Mucosa of rectum (tissue), 2 donors: ENCODE results near the gene GRIK3.

Experiments
- H3K27ac ChIP-seq, 2 donors: one replicate each; pipeline ENCODE4 v1.7.0; 2013; ENCODE audit warnings: inconsistent platforms in 2 of 2, low read depth in 2 of 2, low read length in 2 of 2
- H3K27me3 ChIP-seq, 2 donors: one replicate each; pipeline ENCODE4 v1.7.0; 2013; ENCODE audit warnings: low read length in 2 of 2; ENCODE audit not compliant: control insufficient read depth in 2 of 2, insufficient read depth in 2 of 2
- H3K36me3 ChIP-seq, 2 donors: one replicate each; pipeline ENCODE4 v1.7.0; 2013; ENCODE audit warnings: low read length in 2 of 2; ENCODE audit not compliant: control insufficient read depth in 2 of 2, insufficient read depth in 2 of 2
- H3K4me1 ChIP-seq, 2 donors: one replicate each; pipeline ENCODE4 v1.7.0; 2013; ENCODE audit warnings: low read length in 2 of 2, mild to moderate bottlenecking in 1 of 2; ENCODE audit not compliant: control insufficient read depth in 2 of 2, insufficient read depth in 2 of 2
- H3K4me3 ChIP-seq, 2 donors: one replicate each; pipeline ENCODE4 v1.7.0; 2013; ENCODE audit warnings: low read length in 2 of 2
- H3K9ac ChIP-seq, 2 donors: one replicate each; pipeline ENCODE4 v1.7.0; 2013; ENCODE audit warnings: low read length in 2 of 2, low read depth in 1 of 2, mild to moderate bottlenecking in 1 of 2
- H3K9me3 ChIP-seq, 2 donors: one replicate each; pipeline ENCODE4 v1.7.0; 2013; ENCODE audit warnings: low read length in 2 of 2; ENCODE audit not compliant: control insufficient read depth in 2 of 2
- donor health status: healthy.
- donor health status: Normal muscosa, but diverticular disease.

Gene GRIK3

GRCh38 chr1:36755303-36756230 is 278.7 kb downstream of the GRIK3 start:
- Histone ChIP-seq H3K27me3 (peaks cover 0 to 2% of the 10 kb centered on the region in 2 donors), H3K36me3 (no peaks in the 10 kb centered on the region), H3K9ac (no peak overlapping the region), H3K4me1 (no peaks in the 10 kb centered on the region), H3K9me3 (no peaks in the 10 kb centered on the region), H3K4me3 (no peak overlapping the region), H3K27ac (no peak overlapping the region)

- Histone ChIP-seq H3K9me3 (no peaks in the 10 kb centered on the region), H3K4me1 (no peaks in the 10 kb centered on the region), H3K27ac (no peak overlapping the region), H3K9ac (no peak overlapping the region), H3K27me3 (no peaks in the 10 kb centered on the region), H3K4me3 (no peak overlapping the region), H3K36me3 (no peaks in the 10 kb centered on the region)
Observed at GRCh38 chr1:36754366-36754765, 279.9 kb downstream of the GRIK3 start.

- Histone ChIP-seq H3K9ac (no peak overlapping the region), H3K27ac (no peak overlapping the region), H3K9me3 (no peaks in the 10 kb centered on the region), H3K27me3 (no peaks in the 10 kb centered on the region), H3K36me3 (no peaks in the 10 kb centered on the region), H3K4me3 (no peak overlapping the region), H3K4me1 (no peaks in the 10 kb centered on the region)
Observed at GRCh38 chr1:36753451-36753850, 280.9 kb downstream of the GRIK3 start.

- Histone ChIP-seq H3K27ac (no peak overlapping the region), H3K36me3 (no peaks in the 10 kb centered on the region), H3K4me1 (no peaks in the 10 kb centered on the region), H3K9me3 (no peaks in the 10 kb centered on the region), H3K9ac (no peak overlapping the region), H3K4me3 (no peak overlapping the region), H3K27me3 (no peaks in the 10 kb centered on the region)
Observed at GRCh38 chr1:36752891-36753361, 281.4 kb downstream of the GRIK3 start.

- Histone ChIP-seq H3K9me3 (no peaks in the 10 kb centered on the region), H3K27ac (no peak overlapping the region), H3K4me1 (no peaks in the 10 kb centered on the region), H3K4me3 (no peak overlapping the region), H3K36me3 (no peaks in the 10 kb centered on the region), H3K9ac (no peak overlapping the region), H3K27me3 (no peaks in the 10 kb centered on the region)
Observed at GRCh38 chr1:36752431-36752830, 281.9 kb downstream of the GRIK3 start.

GRCh38 chr1:36751525-36751924 is 282.8 kb downstream of the GRIK3 start:
- Histone ChIP-seq H3K9ac (no peak overlapping the region), H3K27me3 (peaks cover 0 to 2% of the 10 kb centered on the region in 2 donors), H3K36me3 (no peaks in the 10 kb centered on the region), H3K4me3 (no peak overlapping the region), H3K9me3 (no peaks in the 10 kb centered on the region), H3K27ac (no peak overlapping the region), H3K4me1 (no peaks in the 10 kb centered on the region)

GRCh38 chr1:36748466-36748865 is 285.8 kb downstream of the GRIK3 start:
- Histone ChIP-seq H3K36me3 (no peaks in the 10 kb centered on the region), H3K27me3 (peaks cover 0 to 2% of the 10 kb centered on the region in 2 donors), H3K4me1 (no peaks in the 10 kb centered on the region), H3K9ac (no peak overlapping the region), H3K4me3 (no peak overlapping the region), H3K9me3 (no peaks in the 10 kb centered on the region), H3K27ac (no peak overlapping the region)
